ENCODE data around the gene CCDC194. TPM values are rescaled to one million over a fixed set of nuclear protein-coding genes. Genes with fewer than 3 reads are reported as not detected.
A peak's percentile ranks its signal among the peaks of the same experiment; 100 is the strongest.

Gene CCDC194, protein sequence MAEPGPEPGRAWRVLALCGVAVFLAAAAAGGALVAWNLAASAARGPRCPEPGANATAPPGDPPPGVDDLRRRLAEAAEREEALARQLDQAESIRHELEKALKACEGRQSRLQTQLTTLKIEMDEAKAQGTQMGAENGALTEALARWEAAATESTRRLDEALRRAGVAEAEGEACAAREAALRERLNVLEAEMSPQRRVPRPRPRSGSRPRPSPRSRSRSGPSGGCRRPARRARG
- 0.23 TPM for polyA plus RNA-seq (2013, experiment 1 of 2)
- polyA plus RNA-seq (2013, experiment 2 of 2) = 0.11 TPM

GRCh38 chr19:17393914-17394313 is at the start of gene CCDC194:
CCDC194 (minus strand) TSS chr19:17394196; CDS start chr19:17394158, 38 bp downstream.
- H4K91ac ChIP-seq (ENCODE audit: low read length) = peak within 1 kb of the TSS; percentile 22
- no peaks in the 10 kb centered on the region for H3K36me3 ChIP-seq (ENCODE audit: control insufficient read depth in 1 of 2, insufficient read depth in 2 of 2, low read depth in 1 of 2, low read length in 2 of 2)
- H3K4me2 ChIP-seq (ENCODE audit: low read length, poor library complexity, severe bottlenecking) = no peak within 1 kb of the TSS
- no peak within 1 kb of the TSS for H2AFZ ChIP-seq (ENCODE audit: low read depth, low read length)
- no peak within 1 kb of the TSS for H3K23ac ChIP-seq (ENCODE audit: low read length in 2 of 2)
- H3K27me3 ChIP-seq (ENCODE audit: control insufficient read depth in 1 of 2, insufficient read depth in 1 of 2, low read length in 2 of 2) = peaks cover 12 to 26% of the 10 kb centered on the region in 2 experiments
- no peak within 1 kb of the TSS for H2BK120ac ChIP-seq (ENCODE audit: low read depth, low read length)
- no peak within 1 kb of the TSS for H3K4me3 ChIP-seq (ENCODE audit: insufficient read depth in 1 of 2, low read depth in 1 of 2, low read length in 2 of 2)
- H2AK5ac ChIP-seq (ENCODE audit: low read length, severe bottlenecking) = no peak within 1 kb of the TSS
- H3K4me1 ChIP-seq (ENCODE audit: control insufficient read depth, insufficient read depth, low read depth, low read length) = peaks cover 10% of the 10 kb centered on the region
- H3K9ac ChIP-seq (ENCODE audit: low read length) = no peak within 1 kb of the TSS
- H3K18ac ChIP-seq (ENCODE audit: low read depth in 1 of 2, low read length in 2 of 2) = no peak within 1 kb of the TSS
- peak within 1 kb of the TSS in 1 of 2 experiments; percentile 16 for H2BK12ac ChIP-seq (ENCODE audit: low read length in 2 of 2)
- H3K79me1 ChIP-seq (replicated peaks; ENCODE audit: low read length, poor library complexity, severe bottlenecking) = no peaks in the 10 kb centered on the region
- no peak within 1 kb of the TSS for H4K8ac ChIP-seq (ENCODE audit: low read length)
- no peak for DNase-seq
- H3K14ac ChIP-seq (ENCODE audit: low read length in 2 of 2) = no peak within 1 kb of the TSS
- no peak within 1 kb of the TSS for H2BK5ac ChIP-seq (ENCODE audit: low read depth, low read length, poor library complexity, severe bottlenecking)
- 94% methylated on average over 41 of the region's 41 CpGs for WGBS
- peaks cover 5% of the 10 kb centered on the region for H3K9me3 ChIP-seq (ENCODE audit: control insufficient read depth, low read length)
- no peak within 1 kb of the TSS for H3K4ac ChIP-seq (ENCODE audit: low read depth in 1 of 2, low read length in 2 of 2)
- H3K27ac ChIP-seq (ENCODE audit: low read length, poor library complexity, severe bottlenecking) = no peak within 1 kb of the TSS
- H2BK15ac ChIP-seq (ENCODE audit: low read depth, poor library complexity, severe bottlenecking) = no peak within 1 kb of the TSS

GRCh38 chr19:17441241-17442021 is 47.4 kb upstream of the CCDC194 start:
- 60% methylated on average over 7 of the region's 8 CpGs for WGBS
- Histone ChIP-seq H3K4me3 (ENCODE audit: insufficient read depth in 1 of 2, low read depth in 1 of 2, low read length in 2 of 2) (no peak overlapping the region), H2BK5ac (ENCODE audit: low read depth, low read length, poor library complexity, severe bottlenecking) (no peak overlapping the region), H2BK12ac (ENCODE audit: low read length in 2 of 2) (no peak overlapping the region), H4K8ac (ENCODE audit: low read length) (no peak overlapping the region), H3K36me3 (ENCODE audit: control insufficient read depth in 1 of 2, insufficient read depth in 2 of 2, low read depth in 1 of 2, low read length in 2 of 2) (no peaks in the 10 kb centered on the region), H2BK120ac (ENCODE audit: low read depth, low read length) (no peak overlapping the region), H3K4me1 (ENCODE audit: control insufficient read depth, insufficient read depth, low read depth, low read length) (no peaks in the 10 kb centered on the region), H3K4ac (ENCODE audit: low read depth in 1 of 2, low read length in 2 of 2) (no peak overlapping the region), H3K4me2 (ENCODE audit: low read length, poor library complexity, severe bottlenecking) (no peak overlapping the region), H3K79me1 (replicated peaks; ENCODE audit: low read length, poor library complexity, severe bottlenecking) (no peaks in the 10 kb centered on the region), H3K9me3 (ENCODE audit: control insufficient read depth, low read length) (no peaks in the 10 kb centered on the region), H4K91ac (ENCODE audit: low read length) (no peak overlapping the region), H3K23ac (ENCODE audit: low read length in 2 of 2) (no peak overlapping the region), H3K9ac (ENCODE audit: low read length) (no peak overlapping the region), H3K27me3 (ENCODE audit: control insufficient read depth in 1 of 2, insufficient read depth in 1 of 2, low read length in 2 of 2) (peaks cover 8 to 14% of the 10 kb centered on the region in 2 experiments), H2BK15ac (ENCODE audit: low read depth, poor library complexity, severe bottlenecking) (no peak overlapping the region), H3K18ac (ENCODE audit: low read depth in 1 of 2, low read length in 2 of 2) (no peak overlapping the region), H2AFZ (ENCODE audit: low read depth, low read length) (no peak overlapping the region), H2AK5ac (ENCODE audit: low read length, severe bottlenecking) (no peak overlapping the region), H3K27ac (ENCODE audit: low read length, poor library complexity, severe bottlenecking) (no peak overlapping the region), H3K14ac (ENCODE audit: low read length in 2 of 2) (no peak overlapping the region)
- peak; percentile 39 for DNase-seq

GRCh38 chr19:17436874-17437267 is 42.9 kb upstream of the CCDC194 start:
- Histone ChIP-seq H3K9me3 (ENCODE audit: control insufficient read depth, low read length) (no peaks in the 10 kb centered on the region), H3K4me3 (ENCODE audit: insufficient read depth in 1 of 2, low read depth in 1 of 2, low read length in 2 of 2) (no peak overlapping the region), H3K36me3 (ENCODE audit: control insufficient read depth in 1 of 2, insufficient read depth in 2 of 2, low read depth in 1 of 2, low read length in 2 of 2) (no peaks in the 10 kb centered on the region), H2BK15ac (ENCODE audit: low read depth, poor library complexity, severe bottlenecking) (no peak overlapping the region), H2AFZ (ENCODE audit: low read depth, low read length) (no peak overlapping the region), H3K9ac (ENCODE audit: low read length) (no peak overlapping the region), H2BK120ac (ENCODE audit: low read depth, low read length) (no peak overlapping the region), H2AK5ac (ENCODE audit: low read length, severe bottlenecking) (no peak overlapping the region), H3K27ac (ENCODE audit: low read length, poor library complexity, severe bottlenecking) (no peak overlapping the region), H3K14ac (ENCODE audit: low read length in 2 of 2) (no peak overlapping the region), H3K27me3 (ENCODE audit: control insufficient read depth in 1 of 2, insufficient read depth in 1 of 2, low read length in 2 of 2) (peaks cover 5% of the 10 kb centered on the region in 2 experiments), H3K18ac (ENCODE audit: low read depth in 1 of 2, low read length in 2 of 2) (no peak overlapping the region), H2BK12ac (ENCODE audit: low read length in 2 of 2) (no peak overlapping the region), H3K4me1 (ENCODE audit: control insufficient read depth, insufficient read depth, low read depth, low read length) (no peaks in the 10 kb centered on the region), H4K8ac (ENCODE audit: low read length) (no peak overlapping the region), H3K23ac (ENCODE audit: low read length in 2 of 2) (no peak overlapping the region), H3K79me1 (replicated peaks; ENCODE audit: low read length, poor library complexity, severe bottlenecking) (no peaks in the 10 kb centered on the region), H3K4me2 (ENCODE audit: low read length, poor library complexity, severe bottlenecking) (no peak overlapping the region), H4K91ac (ENCODE audit: low read length) (no peak overlapping the region), H2BK5ac (ENCODE audit: low read depth, low read length, poor library complexity, severe bottlenecking) (no peak overlapping the region), H3K4ac (ENCODE audit: low read depth in 1 of 2, low read length in 2 of 2) (no peak overlapping the region)
- 84% methylated on average over 4 of the region's 7 CpGs for WGBS
- no peak for DNase-seq

DNA sequence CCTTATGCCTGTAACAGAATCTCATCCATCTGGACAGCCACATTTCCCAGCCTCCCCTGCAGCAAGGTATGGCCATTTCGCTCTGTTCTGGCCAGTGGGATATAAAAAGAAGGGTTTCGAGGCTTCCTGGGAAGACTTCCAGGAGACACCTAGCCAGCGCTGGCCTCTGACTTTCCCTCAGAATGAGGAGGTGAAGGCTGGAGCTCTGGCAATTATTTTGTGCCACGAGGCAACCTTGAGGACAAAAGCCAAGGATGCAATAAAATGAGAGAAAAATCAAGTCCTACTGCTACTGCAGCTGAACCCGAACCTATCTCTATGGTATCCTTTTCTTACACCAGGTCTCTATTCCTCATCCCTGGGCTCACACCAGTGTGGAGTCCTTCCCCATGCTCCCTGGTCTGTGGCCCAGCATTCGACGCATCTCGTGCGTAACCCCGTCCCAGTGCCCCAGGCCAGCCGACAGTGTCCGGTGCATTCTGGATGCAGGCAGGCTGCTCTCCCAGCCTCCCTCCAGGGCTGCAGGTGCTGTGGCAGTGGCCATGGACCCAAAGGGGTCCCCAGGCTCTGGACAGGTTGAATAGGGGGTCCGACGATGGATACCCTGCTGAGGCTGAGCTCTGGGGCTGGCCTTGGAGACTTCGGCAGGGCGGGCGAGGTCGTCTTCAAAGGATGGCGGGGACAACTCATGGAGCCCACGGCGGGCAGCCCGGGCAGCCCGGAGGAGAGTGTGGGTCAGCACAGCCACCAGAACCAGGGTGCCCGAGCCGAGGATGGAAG is 42.3 kb upstream of the CCDC194 start:
- Histone ChIP-seq H3K14ac (ENCODE audit: low read length in 2 of 2) (no peak overlapping the region), H2BK120ac (ENCODE audit: low read depth, low read length) (no peak overlapping the region), H3K9ac (ENCODE audit: low read length) (no peak overlapping the region), H4K8ac (ENCODE audit: low read length) (no peak overlapping the region), H3K79me1 (replicated peaks; ENCODE audit: low read length, poor library complexity, severe bottlenecking) (no peaks in the 10 kb centered on the region), H3K4me2 (ENCODE audit: low read length, poor library complexity, severe bottlenecking) (no peak overlapping the region), H3K4ac (ENCODE audit: low read depth in 1 of 2, low read length in 2 of 2) (no peak overlapping the region), H2BK15ac (ENCODE audit: low read depth, poor library complexity, severe bottlenecking) (no peak overlapping the region), H3K27me3 (ENCODE audit: control insufficient read depth in 1 of 2, insufficient read depth in 1 of 2, low read length in 2 of 2) (peaks cover 5% of the 10 kb centered on the region in 2 experiments), H3K4me1 (ENCODE audit: control insufficient read depth, insufficient read depth, low read depth, low read length) (no peaks in the 10 kb centered on the region), H3K27ac (ENCODE audit: low read length, poor library complexity, severe bottlenecking) (no peak overlapping the region), H2BK12ac (ENCODE audit: low read length in 2 of 2) (no peak overlapping the region), H3K18ac (ENCODE audit: low read depth in 1 of 2, low read length in 2 of 2) (peak overlapping the region in 1 of 2 experiments; percentile 11), H3K9me3 (ENCODE audit: control insufficient read depth, low read length) (no peaks in the 10 kb centered on the region), H3K4me3 (ENCODE audit: insufficient read depth in 1 of 2, low read depth in 1 of 2, low read length in 2 of 2) (no peak overlapping the region), H2BK5ac (ENCODE audit: low read depth, low read length, poor library complexity, severe bottlenecking) (no peak overlapping the region), H3K23ac (ENCODE audit: low read length in 2 of 2) (no peak overlapping the region), H2AK5ac (ENCODE audit: low read length, severe bottlenecking) (no peak overlapping the region), H3K36me3 (ENCODE audit: control insufficient read depth in 1 of 2, insufficient read depth in 2 of 2, low read depth in 1 of 2, low read length in 2 of 2) (no peaks in the 10 kb centered on the region), H2AFZ (ENCODE audit: low read depth, low read length) (no peak overlapping the region), H4K91ac (ENCODE audit: low read length) (no peak overlapping the region)
- DNase-seq = no peak
- 91% methylated on average over 21 of the region's 25 CpGs for WGBS
